Measurements from ENCODE around the gene LAMA5. TPM values are rescaled to one million over a fixed set of nuclear protein-coding genes. Genes with fewer than 3 reads are reported as not detected.

The LAMA5 gene
- total and polyA plus RNA-seq, 2 donors (not counting 1 experiment from before 2014, with no cell fraction given), result 52.9 to 83.5 TPM

- H3K4me2 ChIP-seq (replicated peaks; ENCODE audit: low read depth, low read length, poor library complexity, severe bottlenecking), result no peak overlapping the region
- no peak overlapping the region for H3K9ac ChIP-seq (ENCODE audit: low read length)
- H3K9me3 ChIP-seq (ENCODE audit: control extremely low read depth in 1 of 3, control insufficient read depth in 2 of 3, insufficient read depth in 1 of 3, low read length in 2 of 3), result no peaks in the 10 kb centered on the region
- Mint-ChIP-seq H3K9me3 (ENCODE audit: insufficient read depth) (no peaks in the 10 kb centered on the region), H3K4me3 (no peak overlapping the region), H3K4me1 (peaks cover 16% of the 10 kb centered on the region), H3K27ac (no peak overlapping the region), H3K27me3 (no peaks in the 10 kb centered on the region)
- CTCF ChIA-PET, result interaction anchor here (1.2 to 1.9 kb wide), 2 partner anchors 62 to 254 kb away, joined by 3 to 11 read pairs; no protein-coding TSS in a partner anchor
- WGBS (ENCODE audit: insufficient coverage), result 82% methylated on average over 19 of the region's 20 CpGs
- ATAC-seq (ENCODE audit: low read depth) (no peak), DNase-seq (no peak)
- no peak overlapping the region for H3K4me3 ChIP-seq (ENCODE audit: control extremely low read depth in 1 of 5, extremely low read depth in 1 of 5, insufficient read depth in 1 of 5, low read depth in 2 of 5, low read length in 4 of 5)
- POLR2A ChIA-PET, result no interaction called here
- H2AFZ ChIP-seq (ENCODE audit: insufficient read depth, low read depth, low read length, poor library complexity, severe bottlenecking), result no peak overlapping the region
- H4K20me1 ChIP-seq (ENCODE audit: control insufficient read depth, insufficient read depth, low read length, poor library complexity, severe bottlenecking), result peaks cover 6% of the 10 kb centered on the region
- H3K36me3 ChIP-seq (replicated peaks in 1 of 2; ENCODE audit: control extremely low read depth in 1 of 2, control insufficient read depth in 1 of 2, extremely low read depth in 1 of 2, insufficient read depth in 2 of 2, low read length in 1 of 2), result no peaks in the 10 kb centered on the region
- H3K4me1 ChIP-seq (ENCODE audit: control insufficient read depth in 2 of 2, insufficient read depth in 2 of 2, low read length in 2 of 2), result peaks cover 16 to 21% of the 10 kb centered on the region in 2 donors
- H3K27me3 ChIP-seq (replicated peaks in 1 of 4; ENCODE audit: control extremely low read depth in 1 of 4, control insufficient read depth in 3 of 4, insufficient read depth in 4 of 4, low read length in 3 of 4), result peaks cover 0 to 10% (median 4%) of the 10 kb centered on the region in 4 experiments
- H3K79me2 ChIP-seq (ENCODE audit: control insufficient read depth, insufficient read depth, low read length), result no peaks in the 10 kb centered on the region
- intact Hi-C loops (cut with micrococcal nuclease), result no loop called here
- TF ChIP-seq CTCF (IDR thresholded peaks at IDR 0.05) (no peak), EZH2 (IDR thresholded peaks at IDR 0.05; ENCODE audit: borderline replicate concordance, insufficient read depth, low read depth, low read length, poor library complexity, severe bottlenecking) (no peak)
- no peak overlapping the region for H3K27ac ChIP-seq (ENCODE audit: low read length in 2 of 2)
Measured at GRCh38 chr20:62362991-62363919, 3.9 kb downstream of the LAMA5 start.

GRCh38 chr20:62362590-62362940 is 4.5 kb downstream of the LAMA5 start:
- Mint-ChIP-seq H3K27ac (no peak overlapping the region), H3K4me1 (peaks cover 12% of the 10 kb centered on the region), H3K4me3 (no peak overlapping the region), H3K27me3 (no peaks in the 10 kb centered on the region), H3K9me3 (ENCODE audit: insufficient read depth) (no peaks in the 10 kb centered on the region)
- DNase-seq, result no peak
- H3K4me2 ChIP-seq (replicated peaks; ENCODE audit: low read depth, low read length, poor library complexity, severe bottlenecking), result no peak overlapping the region
- 72% methylated on average over 13 of the region's 13 CpGs for WGBS (ENCODE audit: insufficient coverage)
- H3K4me1 ChIP-seq (ENCODE audit: control insufficient read depth in 2 of 2, insufficient read depth in 2 of 2, low read length in 2 of 2), result peaks cover 9 to 18% of the 10 kb centered on the region in 2 donors
- TF ChIP-seq CTCF (IDR thresholded peaks at IDR 0.05) (no peak), EZH2 (IDR thresholded peaks at IDR 0.05; ENCODE audit: borderline replicate concordance, insufficient read depth, low read depth, low read length, poor library complexity, severe bottlenecking) (no peak)
- no peak overlapping the region for H2AFZ ChIP-seq (ENCODE audit: insufficient read depth, low read depth, low read length, poor library complexity, severe bottlenecking)
- H4K20me1 ChIP-seq (ENCODE audit: control insufficient read depth, insufficient read depth, low read length, poor library complexity, severe bottlenecking), result peaks cover 6% of the 10 kb centered on the region
- ChIA-PET POLR2A (interaction anchor here (0.7 kb wide), 1 partner anchor 17 kb away, joined by 3 read pairs; no protein-coding TSS in a partner anchor), CTCF (no interaction called here)
- no peak overlapping the region for H3K4me3 ChIP-seq (ENCODE audit: control extremely low read depth in 1 of 5, extremely low read depth in 1 of 5, insufficient read depth in 1 of 5, low read depth in 2 of 5, low read length in 4 of 5)
- H3K27ac ChIP-seq (ENCODE audit: low read length in 2 of 2), result no peak overlapping the region
- H3K79me2 ChIP-seq (ENCODE audit: control insufficient read depth, insufficient read depth, low read length), result no peaks in the 10 kb centered on the region
- H3K9ac ChIP-seq (ENCODE audit: low read length), result no peak overlapping the region
- no peak for ATAC-seq (ENCODE audit: low read depth)
- H3K36me3 ChIP-seq (replicated peaks in 1 of 2; ENCODE audit: control extremely low read depth in 1 of 2, control insufficient read depth in 1 of 2, extremely low read depth in 1 of 2, insufficient read depth in 2 of 2, low read length in 1 of 2), result no peaks in the 10 kb centered on the region
- intact Hi-C loops (cut with micrococcal nuclease), result no loop called here
- no peaks in the 10 kb centered on the region for H3K9me3 ChIP-seq (ENCODE audit: control extremely low read depth in 1 of 3, control insufficient read depth in 2 of 3, insufficient read depth in 1 of 3, low read length in 2 of 3)
- peaks cover 0 to 4% (median under 1%) of the 10 kb centered on the region in 4 experiments for H3K27me3 ChIP-seq (replicated peaks in 1 of 4; ENCODE audit: control extremely low read depth in 1 of 4, control insufficient read depth in 3 of 4, insufficient read depth in 4 of 4, low read length in 3 of 4)

Data from B cell (primary cell).